Panc1 (cell line): ENCODE results near the gene TMEM106C. TPM values are rescaled to one million over a fixed set of nuclear protein-coding genes. Genes with fewer than 3 reads are reported as not detected.

Experiments used
- ATAC-seq: fragments of 200-7000 bp; cut with Tn5 transposase; 2 replicates; pipeline ENCODE4 v1.9.1; 2020; ENCODE audit warnings: mild to moderate bottlenecking, moderate library complexity
- BruUV-seq: library from RNA; stranded (reverse); fragments of 400-500 nt; replicated peaks from 2 replicates; lab custom pipeline; 2021; lab: Mats Ljungman, UMichigan
- CTCF ChIA-PET: fragments of 300-600 bp; sonication (Branson Sonifier 250); formaldehyde crosslinking; loops from one replicate; lab custom pipeline; 2022; ENCODE audit warnings: antibody characterized with exemption; lab: Charles Lee
- POLR2A ChIA-PET: fragments of 300-600 bp; sonication (Branson Sonifier 250); formaldehyde crosslinking; loops from one replicate; lab custom pipeline; 2022; ENCODE audit warnings: antibody characterized with exemption; lab: Charles Lee
- DNase-seq: peaks from one replicate; pipeline ENCODE4 v3.0.0-alpha.2; 2010; ENCODE audit warnings: low read depth, low spot score
- H3K27ac ChIP-seq: 2 replicates; pipeline ENCODE4 v1.5.1; 2011; ENCODE audit warnings: mild to moderate bottlenecking, low read length, inconsistent platforms
- H3K27me3 ChIP-seq: fragments of 200-500 bp; sonication (Bioruptor generic); 2 replicates; pipeline ENCODE4 v1.6.0; 2014; ENCODE audit warnings: low read length, inconsistent platforms; ENCODE audit not compliant: control insufficient read depth, insufficient read depth
- H3K36me3 ChIP-seq: fragments of 200-500 bp; sonication (Bioruptor generic); 2 replicates; pipeline ENCODE4 v1.5.1; 2014; ENCODE audit warnings: inconsistent platforms, mild to moderate bottlenecking, low read length, moderate library complexity; ENCODE audit not compliant: control insufficient read depth, insufficient read depth
- H3K4me1 ChIP-seq: 2 replicates; pipeline ENCODE4 v1.5.1; 2011; ENCODE audit warnings: inconsistent platforms, mild to moderate bottlenecking, low read length, moderate library complexity; ENCODE audit not compliant: control insufficient read depth, insufficient read depth
- H3K4me3 ChIP-seq, 2 experiments: 2 replicates each; pipeline ENCODE4 v1.5.1; 2011 to 2012; ENCODE audit warnings: low read depth in 2 of 2, low read length in 2 of 2, mild to moderate bottlenecking in 2 of 2, inconsistent platforms in 1 of 2, moderate library complexity in 1 of 2
- H3K9me3 ChIP-seq: fragments of 200-500 bp; sonication (Bioruptor generic); 2 replicates; pipeline ENCODE4 v1.5.1; 2014; ENCODE audit warnings: low read depth, mild to moderate bottlenecking, inconsistent platforms, low read length, moderate library complexity; ENCODE audit not compliant: control insufficient read depth, insufficient read depth
- POLR2AphosphoS5 ChIP-seq: IDR thresholded peaks from 2 replicates; pipeline ENCODE4 v1.6.1; 2012; ENCODE audit warnings: mild to moderate bottlenecking, low read depth, low read length, moderate library complexity
- SIN3A ChIP-seq: IDR thresholded peaks from 2 replicates; pipeline ENCODE4 v1.6.1; 2012; ENCODE audit warnings: low read depth, mild to moderate bottlenecking, low read length, moderate library complexity, borderline replicate concordance; ENCODE audit not compliant: insufficient read depth
- TCF7L2 ChIP-seq: IDR thresholded peaks from 2 replicates; pipeline ENCODE4 v1.6.1; 2011; ENCODE audit warnings: mild to moderate bottlenecking, low read depth, low read length, inconsistent platforms
- in situ Hi-C: cut with HindIII; loops from 2 replicates; pipeline ENCODE4 v1.10.0; 2016; ENCODE audit warnings: low sequenced_read_pairs, low pct_unique_long_range_greater_than_20kb
- intact Hi-C: fragments of 100-400 bp; cut with micrococcal nuclease; formaldehyde crosslinking; loops from one replicate; pipeline ENCODE4 v1.10.0; 2022; ENCODE audit not compliant: unreplicated experiment
- total RNA-seq: library from RNA; stranded (reverse); gene quantifications from one replicate; pipeline ENCODE4 v1.2.1, GENCODE V29; 2021; ENCODE audit not compliant: unreplicated experiment
- TF ChIP-seq, protein P1 (sequence below): fragments of 450-650 bp; IDR thresholded peaks from 2 replicates; pipeline ENCODE4 v1.5.1; 2017; ENCODE audit warnings: mild to moderate bottlenecking
- TF ChIP-seq, protein P2 (sequence below), 2 experiments: IDR thresholded peaks; 2 replicates each; pipeline ENCODE4 v1.6.1; 2011 to 2012; ENCODE audit warnings: low read depth in 2 of 2, control low read depth in 1 of 2, low read length in 1 of 2, mild to moderate bottlenecking in 1 of 2, moderate library complexity in 1 of 2; ENCODE audit not compliant: insufficient read depth in 1 of 2

TMEM106C gene
- total RNA-seq, 1 experiment from 2014 or later = 93.7 TPM

DNA sequence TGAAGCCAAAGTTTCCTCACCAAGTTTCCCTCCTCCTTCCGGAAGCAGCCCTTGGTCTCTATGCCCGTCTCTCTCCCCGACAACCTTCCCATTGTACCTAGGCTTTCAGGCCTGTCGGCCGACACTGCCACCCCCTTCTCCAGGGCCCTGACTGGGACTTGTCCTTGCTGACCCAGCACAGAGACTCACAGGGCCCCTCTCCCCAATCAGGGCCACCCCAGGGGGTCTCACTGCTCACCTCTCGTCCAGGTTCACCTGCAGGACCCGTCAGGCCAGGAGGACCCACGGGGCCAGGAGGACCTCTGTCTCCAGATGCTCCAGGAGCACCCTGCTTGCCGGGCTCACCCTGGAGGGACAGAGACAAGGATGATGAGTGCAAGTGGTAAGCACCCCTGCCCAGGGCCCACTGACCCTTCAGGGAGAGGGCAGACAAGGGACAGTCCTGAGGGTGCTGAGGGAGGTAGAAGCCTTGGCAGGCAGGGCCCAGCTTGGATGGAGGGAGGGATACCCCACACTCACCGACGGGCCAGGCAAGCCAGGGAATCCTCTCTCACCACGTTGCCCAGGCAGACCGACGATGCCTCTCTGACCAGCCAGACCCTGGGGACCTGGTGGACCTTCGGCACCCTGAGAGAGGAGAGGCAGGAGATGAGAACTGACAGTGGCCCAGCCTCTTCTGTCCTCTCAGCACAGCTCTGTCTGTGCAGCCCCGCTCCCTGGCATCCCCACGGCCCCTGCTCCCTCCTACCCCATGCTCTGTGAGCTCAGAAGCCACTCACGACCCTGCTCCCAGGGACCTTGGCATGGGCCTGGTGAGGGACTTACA, 14.6 kb downstream of the TMEM106C start:
- intact Hi-C loops (no loop called here), in situ Hi-C loops (no loop called here)
- H3K4me1 ChIP-seq = no peaks in the 10 kb centered on the region
- ChIA-PET POLR2A (no interaction called here), CTCF (no interaction called here)
- H3K4me3 ChIP-seq = no peak overlapping the region
- H3K36me3 ChIP-seq = no peaks in the 10 kb centered on the region
- no peak for TF ChIP-seq TCF7L2
- TF ChIP-seq, protein P1, sequence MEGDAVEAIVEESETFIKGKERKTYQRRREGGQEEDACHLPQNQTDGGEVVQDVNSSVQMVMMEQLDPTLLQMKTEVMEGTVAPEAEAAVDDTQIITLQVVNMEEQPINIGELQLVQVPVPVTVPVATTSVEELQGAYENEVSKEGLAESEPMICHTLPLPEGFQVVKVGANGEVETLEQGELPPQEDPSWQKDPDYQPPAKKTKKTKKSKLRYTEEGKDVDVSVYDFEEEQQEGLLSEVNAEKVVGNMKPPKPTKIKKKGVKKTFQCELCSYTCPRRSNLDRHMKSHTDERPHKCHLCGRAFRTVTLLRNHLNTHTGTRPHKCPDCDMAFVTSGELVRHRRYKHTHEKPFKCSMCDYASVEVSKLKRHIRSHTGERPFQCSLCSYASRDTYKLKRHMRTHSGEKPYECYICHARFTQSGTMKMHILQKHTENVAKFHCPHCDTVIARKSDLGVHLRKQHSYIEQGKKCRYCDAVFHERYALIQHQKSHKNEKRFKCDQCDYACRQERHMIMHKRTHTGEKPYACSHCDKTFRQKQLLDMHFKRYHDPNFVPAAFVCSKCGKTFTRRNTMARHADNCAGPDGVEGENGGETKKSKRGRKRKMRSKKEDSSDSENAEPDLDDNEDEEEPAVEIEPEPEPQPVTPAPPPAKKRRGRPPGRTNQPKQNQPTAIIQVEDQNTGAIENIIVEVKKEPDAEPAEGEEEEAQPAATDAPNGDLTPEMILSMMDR = no peak
- TF ChIP-seq SIN3A = no peak
- TF ChIP-seq POLR2AphosphoS5 = no peak
- TF ChIP-seq, protein P2, sequence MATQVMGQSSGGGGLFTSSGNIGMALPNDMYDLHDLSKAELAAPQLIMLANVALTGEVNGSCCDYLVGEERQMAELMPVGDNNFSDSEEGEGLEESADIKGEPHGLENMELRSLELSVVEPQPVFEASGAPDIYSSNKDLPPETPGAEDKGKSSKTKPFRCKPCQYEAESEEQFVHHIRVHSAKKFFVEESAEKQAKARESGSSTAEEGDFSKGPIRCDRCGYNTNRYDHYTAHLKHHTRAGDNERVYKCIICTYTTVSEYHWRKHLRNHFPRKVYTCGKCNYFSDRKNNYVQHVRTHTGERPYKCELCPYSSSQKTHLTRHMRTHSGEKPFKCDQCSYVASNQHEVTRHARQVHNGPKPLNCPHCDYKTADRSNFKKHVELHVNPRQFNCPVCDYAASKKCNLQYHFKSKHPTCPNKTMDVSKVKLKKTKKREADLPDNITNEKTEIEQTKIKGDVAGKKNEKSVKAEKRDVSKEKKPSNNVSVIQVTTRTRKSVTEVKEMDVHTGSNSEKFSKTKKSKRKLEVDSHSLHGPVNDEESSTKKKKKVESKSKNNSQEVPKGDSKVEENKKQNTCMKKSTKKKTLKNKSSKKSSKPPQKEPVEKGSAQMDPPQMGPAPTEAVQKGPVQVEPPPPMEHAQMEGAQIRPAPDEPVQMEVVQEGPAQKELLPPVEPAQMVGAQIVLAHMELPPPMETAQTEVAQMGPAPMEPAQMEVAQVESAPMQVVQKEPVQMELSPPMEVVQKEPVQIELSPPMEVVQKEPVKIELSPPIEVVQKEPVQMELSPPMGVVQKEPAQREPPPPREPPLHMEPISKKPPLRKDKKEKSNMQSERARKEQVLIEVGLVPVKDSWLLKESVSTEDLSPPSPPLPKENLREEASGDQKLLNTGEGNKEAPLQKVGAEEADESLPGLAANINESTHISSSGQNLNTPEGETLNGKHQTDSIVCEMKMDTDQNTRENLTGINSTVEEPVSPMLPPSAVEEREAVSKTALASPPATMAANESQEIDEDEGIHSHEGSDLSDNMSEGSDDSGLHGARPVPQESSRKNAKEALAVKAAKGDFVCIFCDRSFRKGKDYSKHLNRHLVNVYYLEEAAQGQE (IDR thresholded peaks at IDR 0.05; ENCODE audit: insufficient read depth in 1 of 2, low read depth in 2 of 2, low read length in 1 of 2) = no peak
- no TSS peak for BruUV-seq
- ATAC-seq = 0 out of 2 replicates have a peak, but pooled peaks have one; percentile 5
- H3K27ac ChIP-seq = no peak overlapping the region
- no peaks in the 10 kb centered on the region for H3K9me3 ChIP-seq
- no peaks in the 10 kb centered on the region for H3K27me3 ChIP-seq
- no peak for DNase-seq

DNA sequence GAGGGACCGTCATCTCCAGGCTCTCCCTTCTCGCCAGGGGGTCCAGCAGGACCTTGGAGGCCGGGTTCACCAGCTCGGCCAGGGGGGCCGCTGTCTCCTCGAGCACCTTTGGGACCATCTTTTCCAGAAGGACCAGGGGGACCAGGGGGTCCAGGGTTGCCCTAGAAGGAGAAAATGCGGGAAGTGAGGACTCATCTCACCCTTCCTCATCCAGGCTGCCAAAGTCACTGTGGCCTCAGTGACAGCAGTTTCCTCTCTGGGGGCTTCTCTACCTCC, 15.1 kb downstream of the TMEM106C start:
- no peak for TF ChIP-seq POLR2AphosphoS5
- TF ChIP-seq, protein P2 (IDR thresholded peaks at IDR 0.05; ENCODE audit: insufficient read depth in 1 of 2, low read depth in 2 of 2, low read length in 1 of 2) = no peak
- no peak for TF ChIP-seq TCF7L2
- TF ChIP-seq, protein P1 = no peak
- TF ChIP-seq SIN3A = no peak
- H3K4me1 ChIP-seq = no peaks in the 10 kb centered on the region
- DNase-seq = no peak
- intact Hi-C loops (no loop called here), in situ Hi-C loops (no loop called here)
- H3K4me3 ChIP-seq = no peak overlapping the region
- H3K36me3 ChIP-seq = no peaks in the 10 kb centered on the region
- no peaks in the 10 kb centered on the region for H3K27me3 ChIP-seq
- POLR2A ChIA-PET = no interaction called here
- no TSS peak for BruUV-seq
- CTCF ChIA-PET = no interaction called here
- no peaks in the 10 kb centered on the region for H3K9me3 ChIP-seq
- H3K27ac ChIP-seq = no peak overlapping the region
- ATAC-seq = no peak
